PC-9 (cell line): ENCODE results near the gene ACTR8.

Experiments
- CTCF ChIP-seq: fragments of 200-600 bp; sonication (generic); conservative IDR thresholded peaks from 2 replicates; pipeline ENCODE4 v1.6.1; 2017; ENCODE audit warnings: mixed run types, antibody characterized with exemption, mild to moderate bottlenecking, moderate library complexity
- EZH2 ChIP-seq: fragments of 200-600 bp; sonication (generic); IDR thresholded peaks from 2 replicates; pipeline ENCODE4 v1.8.0; 2017; ENCODE audit warnings: antibody characterized with exemption, low read depth

- TF ChIP-seq CTCF (no peak), EZH2 (no peak)
Observed at GRCh38 chr3:53845881-53846133, 36.1 kb downstream of the ACTR8 start.
